ENCODE measurements around the gene ELMO1. TPM values are rescaled to one million over a fixed set of nuclear protein-coding genes. Genes with fewer than 3 reads are reported as not detected.

ELMO1 gene
- total RNA-seq, 2 experiments from 2014 or later = 129 to 137 TPM

GRCh38 chr7:37180828-37181549 is 267.7 kb downstream of the ELMO1 start:
- no peak overlapping the region for H3K4me3 Mint-ChIP-seq

GRCh38 chr7:37176079-37176478 is 272.6 kb downstream of the ELMO1 start:
- H3K4me1 Mint-ChIP-seq (ENCODE audit: low read depth) = peaks cover 2% of the 10 kb centered on the region
- no peak for DNase-seq

More at GRCh38 chr7:37180828-37181549, 267.7 kb downstream of the ELMO1 start:
- Mint-ChIP-seq H3K27ac (no peak overlapping the region), H3K36me3 (ENCODE audit: low read depth) (peaks cover 29% of the 10 kb centered on the region), H3K4me1 (ENCODE audit: low read depth) (peaks cover 6% of the 10 kb centered on the region), H3K9me3 (no peaks in the 10 kb centered on the region), H3K27me3 (ENCODE audit: low read depth) (no peaks in the 10 kb centered on the region)
- intact Hi-C loops (cut with micrococcal nuclease) = loop anchor here (5.0 to 10.0 kb wide), 2 partner anchors 286 to 709 kb away; no protein-coding TSS in a partner anchor
- CTCF ChIA-PET = interaction anchor here (0.7 to 4.6 kb wide), 25 partner anchors 9 to 825 kb away, joined by 3 to 71 read pairs (median 4); no protein-coding TSS in a partner anchor
- DNase-seq = no peak

GRCh38 chr7:37174460-37174859 is 274.2 kb downstream of the ELMO1 start:
- Mint-ChIP-seq H3K27me3 (ENCODE audit: low read depth) (no peaks in the 10 kb centered on the region), H3K27ac (no peak overlapping the region), H3K36me3 (ENCODE audit: low read depth) (peaks cover 48% of the 10 kb centered on the region), H3K4me3 (no peak overlapping the region), H3K9me3 (no peaks in the 10 kb centered on the region), H3K4me1 (ENCODE audit: low read depth) (peaks cover 2% of the 10 kb centered on the region)
- DNase-seq = no peak
- CTCF ChIA-PET = interaction anchor here (1.3 to 1.5 kb wide), 2 partner anchors 24 to 186 kb away, joined by 3 to 4 read pairs; no protein-coding TSS in a partner anchor
- intact Hi-C loops (cut with micrococcal nuclease) = no loop called here

More at GRCh38 chr7:37176079-37176478, 272.6 kb downstream of the ELMO1 start:
- H3K36me3 Mint-ChIP-seq (ENCODE audit: low read depth) = peaks cover 49% of the 10 kb centered on the region
- no peak overlapping the region for H3K27ac Mint-ChIP-seq
- no peaks in the 10 kb centered on the region for H3K27me3 Mint-ChIP-seq (ENCODE audit: low read depth)
- no peaks in the 10 kb centered on the region for H3K9me3 Mint-ChIP-seq
- intact Hi-C loops (cut with micrococcal nuclease) = no loop called here
- CTCF ChIA-PET = interaction anchor here (0.6 to 3.0 kb wide), 5 partner anchors 13 to 190 kb away, joined by 3 to 10 read pairs (median 5); no protein-coding TSS in a partner anchor
- H3K4me3 Mint-ChIP-seq = no peak overlapping the region

- Mint-ChIP-seq H3K4me3 (no peak overlapping the region), H3K27ac (no peak overlapping the region), H3K36me3 (ENCODE audit: low read depth) (peaks cover 48% of the 10 kb centered on the region), H3K4me1 (ENCODE audit: low read depth) (peaks cover 2% of the 10 kb centered on the region), H3K9me3 (no peaks in the 10 kb centered on the region), H3K27me3 (ENCODE audit: low read depth) (no peaks in the 10 kb centered on the region)
- intact Hi-C loops (cut with micrococcal nuclease) = no loop called here
- no peak for DNase-seq
- CTCF ChIA-PET = interaction anchor here (1.3 kb wide), 1 partner anchor 186 kb away, joined by 3 read pairs; no protein-coding TSS in a partner anchor
These were observed 275.0 kb downstream of the ELMO1 start for GRCh38 chr7:37173670-37174069.

- H3K9me3 Mint-ChIP-seq = peaks cover 9% of the 10 kb centered on the region
- intact Hi-C loops (cut with micrococcal nuclease) = no loop called here
- H3K4me1 Mint-ChIP-seq (ENCODE audit: low read depth) = peaks cover 2% of the 10 kb centered on the region
- peaks cover 53% of the 10 kb centered on the region for H3K36me3 Mint-ChIP-seq (ENCODE audit: low read depth)
- H3K4me3 Mint-ChIP-seq = no peak overlapping the region
- CTCF ChIA-PET = interaction anchor here (0.8 kb wide), 1 partner anchor 427 kb away, joined by 3 read pairs; no protein-coding TSS in a partner anchor
- no peak for DNase-seq
- no peak overlapping the region for H3K27ac Mint-ChIP-seq
- H3K27me3 Mint-ChIP-seq (ENCODE audit: low read depth) = no peaks in the 10 kb centered on the region
These were observed 286.6 kb downstream of the ELMO1 start for GRCh38 chr7:37162106-37162505.

GRCh38 chr7:37160656-37161055 is 288.0 kb downstream of the ELMO1 start:
- Mint-ChIP-seq H3K36me3 (ENCODE audit: low read depth) (peaks cover 61% of the 10 kb centered on the region), H3K4me3 (no peak overlapping the region), H3K4me1 (ENCODE audit: low read depth) (peaks cover 3% of the 10 kb centered on the region), H3K27me3 (ENCODE audit: low read depth) (no peaks in the 10 kb centered on the region), H3K27ac (no peak overlapping the region), H3K9me3 (peaks cover 15% of the 10 kb centered on the region)
- intact Hi-C loops (cut with micrococcal nuclease) = no loop called here
- CTCF ChIA-PET = no interaction called here
- DNase-seq = no peak

GRCh38 chr7:37153376-37153775 is 295.3 kb downstream of the ELMO1 start:
- Mint-ChIP-seq H3K4me3 (no peak overlapping the region), H3K27me3 (ENCODE audit: low read depth) (no peaks in the 10 kb centered on the region), H3K27ac (no peak overlapping the region), H3K4me1 (ENCODE audit: low read depth) (peaks cover 12% of the 10 kb centered on the region), H3K9me3 (peaks cover 8% of the 10 kb centered on the region), H3K36me3 (ENCODE audit: low read depth) (peaks cover 63% of the 10 kb centered on the region)
- no peak for DNase-seq
- intact Hi-C loops (cut with micrococcal nuclease) = no loop called here
- CTCF ChIA-PET = no interaction called here

- H3K4me3 Mint-ChIP-seq = no peak overlapping the region
- H3K36me3 Mint-ChIP-seq (ENCODE audit: low read depth) = peaks cover 61% of the 10 kb centered on the region
- H3K4me1 Mint-ChIP-seq (ENCODE audit: low read depth) = peaks cover 12% of the 10 kb centered on the region
- CTCF ChIA-PET = interaction anchor here (0.5 to 1.0 kb wide), 2 partner anchors 30 to 56 kb away, joined by 3 to 7 read pairs; no protein-coding TSS in a partner anchor
- peaks cover 5% of the 10 kb centered on the region for H3K9me3 Mint-ChIP-seq
- no peak overlapping the region for H3K27ac Mint-ChIP-seq
- intact Hi-C loops (cut with micrococcal nuclease) = no loop called here
- no peaks in the 10 kb centered on the region for H3K27me3 Mint-ChIP-seq (ENCODE audit: low read depth)
- no peak for DNase-seq
These were observed 296.8 kb downstream of the ELMO1 start for GRCh38 chr7:37151741-37152413.

GRCh38 chr7:37150856-37151255 is 297.8 kb downstream of the ELMO1 start:
- Mint-ChIP-seq H3K27ac (no peak overlapping the region), H3K27me3 (ENCODE audit: low read depth) (no peaks in the 10 kb centered on the region), H3K9me3 (no peaks in the 10 kb centered on the region), H3K4me3 (no peak overlapping the region), H3K36me3 (ENCODE audit: low read depth) (peaks cover 57% of the 10 kb centered on the region), H3K4me1 (ENCODE audit: low read depth) (peaks cover 10% of the 10 kb centered on the region)
- intact Hi-C loops (cut with micrococcal nuclease) = no loop called here
- DNase-seq = no peak
- CTCF ChIA-PET = interaction anchor here (0.6 kb wide), 1 partner anchor 1293 kb away, joined by 3 read pairs; no protein-coding TSS in a partner anchor

- Mint-ChIP-seq H3K36me3 (ENCODE audit: low read depth) (peaks cover 53% of the 10 kb centered on the region), H3K27ac (no peak overlapping the region), H3K27me3 (ENCODE audit: low read depth) (no peaks in the 10 kb centered on the region), H3K9me3 (no peaks in the 10 kb centered on the region), H3K4me3 (no peak overlapping the region), H3K4me1 (ENCODE audit: low read depth) (peaks cover 10% of the 10 kb centered on the region)
- CTCF ChIA-PET = interaction anchor here (0.8 kb wide), 1 partner anchor 550 kb away, joined by 4 read pairs; no protein-coding TSS in a partner anchor
- intact Hi-C loops (cut with micrococcal nuclease) = no loop called here
- no peak for DNase-seq
These were observed 298.5 kb downstream of the ELMO1 start for GRCh38 chr7:37150180-37150579.

GRCh38 chr7:37149773-37150124 is 298.9 kb downstream of the ELMO1 start:
- no peak for DNase-seq
- no peaks in the 10 kb centered on the region for H3K9me3 Mint-ChIP-seq
- intact Hi-C loops (cut with micrococcal nuclease) = no loop called here
- H3K27me3 Mint-ChIP-seq (ENCODE audit: low read depth) = no peaks in the 10 kb centered on the region
- H3K4me1 Mint-ChIP-seq (ENCODE audit: low read depth) = peaks cover 10% of the 10 kb centered on the region
- CTCF ChIA-PET = interaction anchor here (0.8 kb wide), 1 partner anchor 550 kb away, joined by 4 read pairs; no protein-coding TSS in a partner anchor
- H3K4me3 Mint-ChIP-seq = no peak overlapping the region
- no peak overlapping the region for H3K27ac Mint-ChIP-seq
- peaks cover 54% of the 10 kb centered on the region for H3K36me3 Mint-ChIP-seq (ENCODE audit: low read depth)

GRCh38 chr7:37149051-37149772 is 299.5 kb downstream of the ELMO1 start:
- intact Hi-C loops (cut with micrococcal nuclease) = no loop called here
- no peaks in the 10 kb centered on the region for H3K9me3 Mint-ChIP-seq
- CTCF ChIA-PET = interaction anchor here (0.8 kb wide), 1 partner anchor 549 kb away, joined by 4 read pairs; no protein-coding TSS in a partner anchor
- H3K27ac Mint-ChIP-seq = no peak overlapping the region
- H3K4me1 Mint-ChIP-seq (ENCODE audit: low read depth) = peaks cover 10% of the 10 kb centered on the region
- no peak for DNase-seq
- H3K4me3 Mint-ChIP-seq = no peak overlapping the region
- H3K36me3 Mint-ChIP-seq (ENCODE audit: low read depth) = peaks cover 53% of the 10 kb centered on the region
- H3K27me3 Mint-ChIP-seq (ENCODE audit: low read depth) = no peaks in the 10 kb centered on the region
